ENCODE data around the gene OR7G1.
A peak's percentile ranks its signal among the peaks of the same experiment; 100 is the strongest.

OR7G1 gene

DNA sequence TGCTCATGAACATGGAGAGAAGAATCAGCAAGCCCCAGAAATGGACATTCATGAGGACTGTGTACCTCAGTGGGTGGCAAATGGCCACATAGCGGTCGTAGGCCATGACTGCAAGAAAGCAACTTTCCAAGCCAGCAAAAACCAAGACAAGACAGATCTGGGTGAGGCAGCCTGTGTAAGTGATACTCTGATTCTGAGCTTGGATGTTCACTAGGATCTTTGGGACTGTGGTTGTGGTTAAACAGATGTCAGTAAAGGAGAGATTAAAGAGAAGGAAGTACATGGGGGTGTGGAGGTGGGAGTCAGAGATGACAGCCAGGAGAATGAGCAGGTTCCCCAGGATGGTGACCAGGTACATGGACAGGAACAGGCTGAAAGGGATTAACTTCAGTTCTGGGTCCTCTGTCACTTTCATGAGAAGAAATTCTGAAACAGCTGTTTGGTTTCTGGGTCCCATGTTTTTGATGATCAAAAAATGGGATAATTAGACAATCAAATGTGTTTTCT is at the start of gene OR7G1:
TSS of gene OR7G1 (minus strand) at position 457 of the 507 bp plus-strand sequence. CDS start at position 457, 0 bp downstream.
- DNase-seq (ENCODE audit: low read depth in 2 of 2), result no peak

DNA sequence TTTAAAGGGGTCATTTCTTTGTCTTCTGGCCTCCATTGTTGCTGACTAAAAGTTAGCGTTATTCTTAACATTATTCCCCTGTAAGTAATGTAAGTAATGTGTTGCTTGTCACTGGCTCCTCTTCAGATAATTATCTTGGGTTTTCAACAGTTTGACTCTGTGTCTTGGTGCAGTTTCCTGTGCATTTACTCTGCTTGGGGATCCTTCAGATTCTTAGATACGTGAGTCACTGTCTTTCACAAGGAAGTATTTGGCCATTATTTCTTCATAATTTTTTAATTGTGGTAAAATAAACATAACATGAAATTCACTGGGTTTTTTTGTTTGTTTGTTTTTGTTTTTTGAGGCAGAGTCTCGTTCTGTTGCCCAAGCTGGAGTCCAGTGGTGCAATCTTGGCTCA is 49.7 kb upstream of the OR7G1 start:
- DNase-seq (ENCODE audit: low read depth in 2 of 2), result no peak

DNA sequence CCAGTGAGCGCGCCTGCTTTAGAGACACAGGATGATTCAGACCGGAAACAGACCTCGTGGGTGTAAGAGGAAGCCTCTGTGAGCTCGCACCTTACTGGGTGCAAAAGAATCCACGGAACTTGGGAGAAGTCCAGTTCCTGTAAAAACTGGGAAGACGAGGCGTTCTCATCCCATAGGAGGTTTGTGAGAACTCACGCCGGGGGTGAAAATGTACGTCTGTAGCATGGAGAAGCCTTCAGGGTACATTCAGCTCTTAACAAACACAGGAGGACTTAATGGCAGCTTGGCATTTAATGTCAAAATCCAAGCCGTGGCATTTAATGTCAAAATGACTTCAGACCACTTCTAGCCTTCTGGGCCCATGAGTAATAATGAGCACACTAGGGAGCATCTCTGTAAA is 45.9 kb upstream of the OR7G1 start:
- no peak for DNase-seq (ENCODE audit: low read depth in 2 of 2)

- DNase-seq (ENCODE audit: low read depth in 2 of 2), result no peak
These were observed 44.3 kb upstream of the OR7G1 start for GRCh38 chr19:9159891-9160290.

DNA sequence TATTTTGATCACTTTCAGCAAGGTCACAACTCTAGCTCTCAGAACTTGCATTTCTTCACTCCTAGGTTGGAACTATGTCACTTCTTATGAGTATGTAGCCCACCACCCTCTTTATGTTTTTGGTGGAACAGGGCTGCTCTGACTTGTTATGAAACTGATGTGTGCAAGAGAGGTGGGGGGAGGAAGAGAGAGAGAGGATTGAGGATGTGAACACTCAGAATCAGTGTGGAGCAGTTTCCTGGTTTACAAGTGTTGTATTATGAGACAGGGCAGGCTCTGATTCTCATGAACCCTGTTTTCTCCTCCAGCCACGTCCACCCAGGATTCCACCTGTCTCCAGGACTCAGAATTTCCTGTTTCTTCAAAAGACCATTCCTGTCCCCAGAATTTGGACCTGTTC is 40.7 kb upstream of the OR7G1 start:
- no peak for DNase-seq (ENCODE audit: low read depth in 2 of 2)

DNA sequence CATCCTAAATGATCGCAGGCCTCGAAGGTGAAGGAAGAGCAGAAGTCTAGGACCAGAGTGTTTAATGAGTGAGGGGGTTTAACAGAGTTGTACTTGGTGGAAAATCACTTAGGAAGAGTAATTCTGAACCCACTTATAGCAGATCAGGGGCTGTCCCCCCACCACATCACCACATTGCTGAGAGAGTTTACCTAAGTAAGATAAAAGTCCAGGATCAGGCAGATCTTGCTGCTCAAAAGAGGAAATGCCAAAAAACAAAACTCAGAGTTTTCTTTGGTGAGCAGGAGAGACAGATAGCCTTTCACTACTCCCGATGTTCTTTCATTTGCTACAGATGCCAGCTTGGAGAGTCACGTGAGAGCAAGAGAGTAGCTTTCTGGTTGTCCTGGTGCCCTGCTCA is 40.0 kb upstream of the OR7G1 start:
- DNase-seq (ENCODE audit: low read depth in 2 of 2), result no peak

DNA sequence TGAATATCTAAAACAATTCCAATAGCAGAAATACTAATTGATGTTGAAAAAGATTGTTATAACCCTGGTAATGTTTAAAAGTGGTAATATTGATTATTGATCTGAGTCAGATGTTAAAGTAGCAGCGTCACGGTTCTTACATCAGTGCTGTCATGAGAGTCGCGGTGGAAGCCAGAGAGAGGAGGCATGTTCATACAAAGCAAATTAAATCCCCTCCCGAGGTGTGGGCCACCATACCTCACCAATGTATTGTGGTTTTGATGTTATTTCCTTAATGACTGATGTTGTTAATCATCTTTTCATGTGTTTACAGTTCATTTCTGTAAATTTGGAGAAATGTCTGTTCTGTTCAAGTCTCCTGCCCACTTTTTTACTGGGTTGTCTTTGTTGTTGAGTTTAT is 35.8 kb upstream of the OR7G1 start:
- DNase-seq (ENCODE audit: low read depth in 2 of 2), result no peak

DNA sequence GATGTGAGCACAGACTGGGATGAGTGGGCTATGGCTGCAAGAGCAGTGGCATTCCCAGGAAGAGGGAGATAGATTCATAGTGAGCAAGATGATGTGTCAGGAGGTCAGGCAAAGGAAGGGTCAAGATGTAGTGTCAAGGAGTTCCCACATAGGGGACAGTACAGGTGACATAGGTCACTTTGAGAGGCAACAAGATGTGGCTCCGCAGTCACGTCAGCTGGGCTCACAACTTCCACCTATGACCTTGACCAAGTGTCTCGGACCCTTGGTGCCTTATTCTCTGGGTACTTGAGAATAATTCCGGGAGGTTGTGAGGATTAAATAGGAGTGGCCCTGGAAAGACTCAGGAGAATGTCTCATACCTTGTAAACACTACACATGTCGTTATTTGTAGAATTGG is 35.1 kb upstream of the OR7G1 start:
- DNase-seq (ENCODE audit: low read depth in 2 of 2), result no peak

- no peak for DNase-seq (ENCODE audit: low read depth in 2 of 2)
These were observed 34.4 kb upstream of the OR7G1 start for GRCh38 chr19:9149997-9150396.

GRCh38 chr19:9148697-9149096 is 33.1 kb upstream of the OR7G1 start:
- DNase-seq (ENCODE audit: low read depth in 2 of 2), result no peak

- no peak for DNase-seq (ENCODE audit: low read depth in 2 of 2)
These were observed 31.3 kb upstream of the OR7G1 start for GRCh38 chr19:9146882-9147281.

DNA sequence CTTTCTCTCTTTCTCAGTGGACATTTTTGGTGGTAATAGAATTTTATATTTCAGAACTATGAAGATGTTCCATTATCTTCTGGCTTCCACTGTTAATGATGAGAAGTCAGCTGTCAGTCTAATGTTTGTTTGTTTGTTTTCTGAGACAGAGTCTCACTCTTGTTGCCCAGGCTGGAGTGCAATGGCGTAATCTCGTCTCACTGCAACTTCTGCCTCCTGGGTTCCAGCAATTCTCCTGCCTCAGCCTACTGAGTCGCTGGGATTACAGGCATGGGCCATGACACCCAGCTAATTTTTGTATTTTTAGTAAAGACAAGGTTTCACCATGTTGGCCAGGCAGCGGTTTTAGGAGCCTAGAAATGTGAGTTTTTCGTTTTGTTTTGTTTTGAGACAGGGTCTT is 29.4 kb upstream of the OR7G1 start:
- no peak for DNase-seq (ENCODE audit: low read depth in 2 of 2)

DNA sequence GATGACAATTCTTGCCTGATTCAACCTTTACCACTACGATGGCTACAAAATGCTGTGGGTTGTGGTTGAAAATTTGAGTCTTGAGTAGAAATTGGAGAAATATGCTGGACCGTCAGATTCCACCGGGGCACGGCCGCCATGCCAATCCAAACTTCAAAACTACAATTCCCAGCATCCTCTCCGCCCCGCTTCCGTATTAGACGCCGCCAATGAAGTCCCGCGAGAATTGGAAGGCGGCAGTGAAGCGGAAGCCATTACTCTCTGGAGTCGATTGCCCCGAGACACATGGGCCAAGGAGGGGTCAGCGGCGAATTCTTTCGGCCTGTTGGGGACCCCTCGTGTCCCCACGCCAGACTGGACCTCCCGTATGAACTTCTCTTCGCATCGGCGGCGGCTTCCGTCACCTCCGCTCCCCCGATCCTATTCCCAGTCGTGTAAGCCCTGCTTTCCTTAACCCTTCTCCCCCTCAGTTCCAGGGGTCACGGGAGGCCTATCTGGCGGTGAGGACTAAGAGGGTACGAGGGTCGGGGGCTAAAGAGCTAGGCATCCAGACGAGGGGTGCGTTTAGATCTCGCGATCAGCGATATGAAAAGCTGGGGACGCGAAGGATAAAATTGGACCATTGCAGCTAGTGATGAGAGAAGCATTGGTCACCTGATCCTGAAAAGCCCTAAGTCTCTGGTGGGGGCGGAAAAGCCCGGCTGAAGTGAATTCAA is 24.8 kb upstream of the OR7G1 start, which contains the start of gene ZNF317:
TSS of gene ZNF317 (plus strand) at position 239 of the 716 bp plus-strand sequence. CDS start 15,620 bp downstream, outside the sequence.
- peak; percentile 69 to 78 for DNase-seq (ENCODE audit: low read depth in 2 of 2)

DNA sequence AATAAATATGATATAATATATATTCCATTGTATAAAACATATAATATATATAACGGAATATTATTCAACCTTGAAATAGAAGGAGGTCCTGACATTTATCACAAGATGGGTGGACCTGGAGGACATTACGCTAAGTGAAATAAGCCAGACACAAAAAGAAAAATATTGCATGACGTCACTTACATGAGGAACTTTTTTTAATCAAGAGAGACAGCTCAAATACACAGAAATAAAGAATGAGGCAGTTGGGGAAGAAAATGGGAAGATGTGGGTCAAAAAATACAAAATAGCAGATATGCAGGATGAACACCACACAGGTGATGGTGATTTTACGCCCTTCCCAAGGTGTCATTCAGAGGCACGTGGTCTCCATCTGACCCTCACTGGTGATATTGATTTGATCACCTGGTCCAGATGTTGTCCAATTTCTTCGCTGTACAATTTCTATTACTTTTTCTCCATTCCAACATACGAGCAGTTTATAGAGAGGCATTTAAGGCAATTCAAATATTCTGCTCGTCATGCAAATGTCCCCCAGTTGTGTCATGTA is 24.1 kb upstream of the OR7G1 start:
- DNase-seq (ENCODE audit: low read depth in 2 of 2), result no peak

- no peak for DNase-seq (ENCODE audit: low read depth in 2 of 2)
These were observed 16.9 kb upstream of the OR7G1 start for GRCh38 chr19:9132422-9132821.

GRCh38 chr19:9130965-9131364 is 15.4 kb upstream of the OR7G1 start:
- no peak for DNase-seq (ENCODE audit: low read depth in 2 of 2)

DNA sequence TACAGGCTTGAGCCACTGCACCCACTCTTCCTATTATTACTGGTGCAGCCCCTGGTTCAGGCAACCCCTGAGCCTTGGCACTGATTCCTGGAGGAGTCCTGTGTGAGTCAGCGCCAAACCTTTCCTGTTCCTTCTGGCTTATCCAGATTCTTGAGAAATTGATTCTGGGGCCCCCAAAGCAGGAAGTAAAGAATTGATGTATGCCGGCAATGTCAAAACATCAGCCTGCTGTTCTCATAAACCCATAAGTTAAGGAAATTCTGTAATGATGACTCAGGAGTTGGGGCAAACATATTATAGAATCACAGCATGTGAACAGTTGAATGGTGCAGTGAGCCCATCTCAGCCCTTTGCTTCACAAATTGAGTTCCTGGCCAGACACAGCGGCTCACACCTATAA is 12.6 kb upstream of the OR7G1 start:
- DNase-seq (ENCODE audit: low read depth in 2 of 2), result no peak

DNA sequence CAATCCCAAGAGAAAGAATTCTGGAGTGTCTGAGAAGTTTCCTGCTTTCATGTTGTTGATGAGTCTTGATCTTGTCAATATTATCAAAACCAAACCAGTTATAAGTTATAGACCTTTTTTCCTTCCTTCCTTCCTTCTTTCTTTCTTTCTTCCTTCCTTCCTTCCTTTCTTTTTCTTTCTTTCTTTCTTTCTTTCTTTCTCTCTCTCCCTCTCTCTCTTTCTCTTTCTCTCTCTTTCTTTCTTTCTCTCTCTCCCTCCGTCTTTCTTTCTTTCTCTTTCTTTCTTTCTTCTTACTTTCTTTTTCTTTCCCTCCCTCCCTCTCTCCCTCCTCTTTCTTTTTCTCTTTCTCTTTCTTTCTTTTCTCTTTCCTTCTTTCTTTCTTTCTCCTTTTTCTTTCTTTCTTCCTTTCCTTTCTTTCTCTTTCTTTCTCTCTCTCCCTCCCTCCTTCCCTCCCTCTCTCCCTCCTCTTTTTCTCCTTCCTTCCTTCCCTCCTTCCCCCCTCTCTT is 11.4 kb upstream of the OR7G1 start, which contains the start of gene OR7G3:
TSS of gene OR7G3 (minus strand) at position 51 of the 506 bp plus-strand sequence. CDS start at position 51, 0 bp downstream.
- no peak for DNase-seq (ENCODE audit: low read depth in 2 of 2)

DNA sequence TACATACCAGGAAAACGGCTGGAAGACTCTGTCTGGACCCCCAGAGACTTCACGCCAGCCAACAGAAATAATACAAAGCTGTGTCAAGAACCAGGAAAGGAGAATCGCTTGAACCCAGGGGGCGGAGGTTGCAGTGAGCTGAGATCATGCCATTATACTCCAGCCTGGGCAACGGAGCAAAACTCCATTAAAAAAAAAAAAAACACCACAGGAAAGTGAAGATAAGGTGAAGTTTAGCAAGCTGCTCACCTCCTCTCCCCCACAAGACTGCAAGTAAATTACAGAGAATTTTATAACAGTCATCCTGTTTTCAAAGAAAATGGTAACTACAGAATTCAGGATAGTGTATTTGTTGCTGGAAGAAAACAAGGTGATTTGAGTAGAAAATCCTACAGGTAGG is 984 bp upstream of the OR7G1 start:
- DNase-seq (ENCODE audit: low read depth in 2 of 2), result no peak

- DNase-seq (ENCODE audit: low read depth in 2 of 2), result no peak
These were observed 5.6 kb downstream of the OR7G1 start for GRCh38 chr19:9109959-9110358.

GRCh38 chr19:9107375-9107774 is 8.2 kb downstream of the OR7G1 start, which contains the start of gene OR7G2:
TSS of gene OR7G2 (minus strand) at chr19:9107475. CDS start at chr19:9103243, 4,232 bp downstream.
- no peak for DNase-seq (ENCODE audit: low read depth in 2 of 2)

- DNase-seq (ENCODE audit: low read depth in 2 of 2), result no peak
These were observed 28.8 kb downstream of the OR7G1 start, which contains the start of gene OR1M1 for GRCh38 chr19:9086761-9087160. TSS of gene OR1M1 (plus strand) at chr19:9087061. CDS start at chr19:9093245, 6,184 bp downstream.

- no peak for DNase-seq (ENCODE audit: low read depth in 2 of 2)
These were observed 36.9 kb downstream of the OR7G1 start for GRCh38 chr19:9078651-9079050.

Data from stimulated activated CD8-positive, alpha-beta memory T cell treated with anti-CD3 and anti-CD28 coated beads, Interleukin-2, amount 100 ng/mL, for 1 hour (primary cell).